ENCODE data around the gene ZAP70. TPM values are rescaled to one million over a fixed set of nuclear protein-coding genes. Genes with fewer than 3 reads are reported as not detected.

The ZAP70 gene
- total and polyA plus RNA-seq, 2 donors (not counting 1 experiment from before 2014, with no cell fraction given) = 3.4 to 20.5 TPM

GRCh38 chr2:97784953-97785352 is 71.6 kb downstream of the ZAP70 start:
- Histone ChIP-seq H4K20me1 (ENCODE audit: control insufficient read depth, insufficient read depth, low read length, poor library complexity, severe bottlenecking) (peaks cover 11% of the 10 kb centered on the region), H3K4me1 (ENCODE audit: control insufficient read depth in 2 of 2, insufficient read depth in 2 of 2, low read length in 2 of 2) (no peaks in the 10 kb centered on the region), H2AFZ (ENCODE audit: insufficient read depth, low read depth, low read length, poor library complexity, severe bottlenecking) (no peak overlapping the region), H3K4me3 (ENCODE audit: control extremely low read depth in 1 of 5, extremely low read depth in 1 of 5, insufficient read depth in 1 of 5, low read depth in 2 of 5, low read length in 4 of 5) (no peak overlapping the region), H3K79me2 (ENCODE audit: control insufficient read depth, insufficient read depth, low read length) (peaks cover 6% of the 10 kb centered on the region), H3K4me2 (replicated peaks; ENCODE audit: low read depth, low read length, poor library complexity, severe bottlenecking) (no peak overlapping the region), H3K27me3 (replicated peaks in 1 of 4; ENCODE audit: control extremely low read depth in 1 of 4, control insufficient read depth in 3 of 4, insufficient read depth in 4 of 4, low read length in 3 of 4) (no peaks in the 10 kb centered on the region), H3K36me3 (replicated peaks in 1 of 2; ENCODE audit: control extremely low read depth in 1 of 2, control insufficient read depth in 1 of 2, extremely low read depth in 1 of 2, insufficient read depth in 2 of 2, low read length in 1 of 2) (peaks cover 18 to 43% of the 10 kb centered on the region in 2 experiments), H3K9me3 (ENCODE audit: control extremely low read depth in 1 of 3, control insufficient read depth in 2 of 3, insufficient read depth in 1 of 3, low read length in 2 of 3) (no peaks in the 10 kb centered on the region), H3K27ac (ENCODE audit: low read length in 2 of 2) (no peak overlapping the region), H3K9ac (ENCODE audit: low read length) (no peak overlapping the region)
- Mint-ChIP-seq H3K27me3 (no peaks in the 10 kb centered on the region), H3K9me3 (ENCODE audit: insufficient read depth) (no peaks in the 10 kb centered on the region), H3K4me3 (no peak overlapping the region), H3K27ac (no peak overlapping the region), H3K4me1 (peaks cover 4% of the 10 kb centered on the region)
- intact Hi-C loops (cut with micrococcal nuclease) = no loop called here
- TF ChIP-seq, protein P1, sequence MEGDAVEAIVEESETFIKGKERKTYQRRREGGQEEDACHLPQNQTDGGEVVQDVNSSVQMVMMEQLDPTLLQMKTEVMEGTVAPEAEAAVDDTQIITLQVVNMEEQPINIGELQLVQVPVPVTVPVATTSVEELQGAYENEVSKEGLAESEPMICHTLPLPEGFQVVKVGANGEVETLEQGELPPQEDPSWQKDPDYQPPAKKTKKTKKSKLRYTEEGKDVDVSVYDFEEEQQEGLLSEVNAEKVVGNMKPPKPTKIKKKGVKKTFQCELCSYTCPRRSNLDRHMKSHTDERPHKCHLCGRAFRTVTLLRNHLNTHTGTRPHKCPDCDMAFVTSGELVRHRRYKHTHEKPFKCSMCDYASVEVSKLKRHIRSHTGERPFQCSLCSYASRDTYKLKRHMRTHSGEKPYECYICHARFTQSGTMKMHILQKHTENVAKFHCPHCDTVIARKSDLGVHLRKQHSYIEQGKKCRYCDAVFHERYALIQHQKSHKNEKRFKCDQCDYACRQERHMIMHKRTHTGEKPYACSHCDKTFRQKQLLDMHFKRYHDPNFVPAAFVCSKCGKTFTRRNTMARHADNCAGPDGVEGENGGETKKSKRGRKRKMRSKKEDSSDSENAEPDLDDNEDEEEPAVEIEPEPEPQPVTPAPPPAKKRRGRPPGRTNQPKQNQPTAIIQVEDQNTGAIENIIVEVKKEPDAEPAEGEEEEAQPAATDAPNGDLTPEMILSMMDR (IDR thresholded peaks at IDR 0.05) = no peak
- TF ChIP-seq EZH2 (IDR thresholded peaks at IDR 0.05; ENCODE audit: borderline replicate concordance, insufficient read depth, low read depth, low read length, poor library complexity, severe bottlenecking) = no peak
- DNase-seq (no peak), ATAC-seq (ENCODE audit: low read depth) (no peak)
- POLR2A ChIA-PET = no interaction called here
- CTCF ChIA-PET = no interaction called here

- H2AFZ ChIP-seq (ENCODE audit: insufficient read depth, low read depth, low read length, poor library complexity, severe bottlenecking) = no peak overlapping the region
- no peaks in the 10 kb centered on the region for H3K4me1 ChIP-seq (ENCODE audit: control insufficient read depth in 2 of 2, insufficient read depth in 2 of 2, low read length in 2 of 2)
- no peak overlapping the region for H3K4me3 Mint-ChIP-seq
- peaks cover 11% of the 10 kb centered on the region for H4K20me1 ChIP-seq (ENCODE audit: control insufficient read depth, insufficient read depth, low read length, poor library complexity, severe bottlenecking)
- no peaks in the 10 kb centered on the region for H3K4me1 Mint-ChIP-seq
- CTCF ChIA-PET = no interaction called here
- no peak overlapping the region for H3K9ac ChIP-seq (ENCODE audit: low read length)
- 86% methylated on average over 1 of the region's 2 CpGs for WGBS (ENCODE audit: insufficient coverage)
- H3K79me2 ChIP-seq (ENCODE audit: control insufficient read depth, insufficient read depth, low read length) = peaks cover 8% of the 10 kb centered on the region
- H3K27ac ChIP-seq (ENCODE audit: low read length in 2 of 2) = no peak overlapping the region
- intact Hi-C loops (cut with micrococcal nuclease) = no loop called here
- no peak for DNase-seq
- TF ChIP-seq, protein P1 (IDR thresholded peaks at IDR 0.05) = no peak
- no peak for TF ChIP-seq EZH2 (IDR thresholded peaks at IDR 0.05; ENCODE audit: borderline replicate concordance, insufficient read depth, low read depth, low read length, poor library complexity, severe bottlenecking)
- no peak overlapping the region for H3K4me3 ChIP-seq (ENCODE audit: control extremely low read depth in 1 of 5, extremely low read depth in 1 of 5, insufficient read depth in 1 of 5, low read depth in 2 of 5, low read length in 4 of 5)
- H3K4me2 ChIP-seq (replicated peaks; ENCODE audit: low read depth, low read length, poor library complexity, severe bottlenecking) = no peak overlapping the region
- no peaks in the 10 kb centered on the region for H3K27me3 Mint-ChIP-seq
- peaks cover 19 to 42% of the 10 kb centered on the region in 2 experiments for H3K36me3 ChIP-seq (replicated peaks in 1 of 2; ENCODE audit: control extremely low read depth in 1 of 2, control insufficient read depth in 1 of 2, extremely low read depth in 1 of 2, insufficient read depth in 2 of 2, low read length in 1 of 2)
- H3K27me3 ChIP-seq (replicated peaks in 1 of 4; ENCODE audit: control extremely low read depth in 1 of 4, control insufficient read depth in 3 of 4, insufficient read depth in 4 of 4, low read length in 3 of 4) = no peaks in the 10 kb centered on the region
- no peak overlapping the region for H3K27ac Mint-ChIP-seq
- POLR2A ChIA-PET = no interaction called here
- no peaks in the 10 kb centered on the region for H3K9me3 ChIP-seq (ENCODE audit: control extremely low read depth in 1 of 3, control insufficient read depth in 2 of 3, insufficient read depth in 1 of 3, low read length in 2 of 3)
- no peaks in the 10 kb centered on the region for H3K9me3 Mint-ChIP-seq (ENCODE audit: insufficient read depth)
- no peak for ATAC-seq (ENCODE audit: low read depth)
Measured at GRCh38 chr2:97785818-97786217, 72.4 kb downstream of the ZAP70 start.
